AG04449 (cell line): ENCODE measurements around the gene RPN2.

Experiments
- CTCF ChIA-PET: fragments of 350-600 bp; formaldehyde crosslinking; extraction: SDS; loops from one replicate; lab custom pipeline; 2021; ENCODE audit warnings: antibody characterized with exemption; lab: Yijun Ruan, JAX
- POLR2A ChIA-PET: fragments of 400-600, 350-600 bp; formaldehyde crosslinking; extraction: SDS; loops from one replicate; lab custom pipeline; 2020; ENCODE audit warnings: antibody characterized with exemption, inconsistent platforms; lab: Yijun Ruan, JAX
- DNase-seq: peaks from one replicate; pipeline ENCODE4 v3.0.0-alpha.2; 2010; ENCODE audit warnings: low read depth, low spot score
- H3K4me3 ChIP-seq: 2 replicates; pipeline ENCODE4 v1.5.1; 2011; ENCODE audit warnings: low read depth, mild to moderate bottlenecking, control low read depth, low read length
- TF ChIP-seq, protein P1 (sequence below): IDR thresholded peaks from one replicate; pipeline ENCODE4 v1.5.1; 2011; ENCODE audit warnings: mild to moderate bottlenecking, moderate library complexity, low read length, control low read depth, inconsistent platforms; ENCODE audit not compliant: insufficient read depth; ENCODE audit errors: missing control alignments

RPN2 gene

DNA sequence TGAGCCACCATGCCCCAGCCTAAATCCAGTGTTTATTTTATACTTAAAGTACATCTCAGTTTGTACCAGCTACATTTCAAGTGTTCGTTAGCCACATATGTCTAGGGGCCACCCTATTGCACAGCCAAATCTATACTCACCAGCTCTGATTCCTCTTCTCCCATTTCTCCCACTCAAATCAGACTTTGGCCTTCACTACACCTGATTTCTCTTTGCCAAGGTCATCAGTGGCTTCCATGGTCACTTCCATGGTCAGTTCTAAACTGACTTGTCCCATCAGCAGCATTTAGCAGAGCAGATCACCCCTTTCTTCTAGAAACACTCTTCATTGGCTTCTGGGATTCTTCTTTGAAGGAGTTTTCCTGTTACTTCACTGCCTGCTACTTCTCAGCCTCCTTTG, 68.4 kb downstream of the RPN2 start:
- TF ChIP-seq, protein P1, sequence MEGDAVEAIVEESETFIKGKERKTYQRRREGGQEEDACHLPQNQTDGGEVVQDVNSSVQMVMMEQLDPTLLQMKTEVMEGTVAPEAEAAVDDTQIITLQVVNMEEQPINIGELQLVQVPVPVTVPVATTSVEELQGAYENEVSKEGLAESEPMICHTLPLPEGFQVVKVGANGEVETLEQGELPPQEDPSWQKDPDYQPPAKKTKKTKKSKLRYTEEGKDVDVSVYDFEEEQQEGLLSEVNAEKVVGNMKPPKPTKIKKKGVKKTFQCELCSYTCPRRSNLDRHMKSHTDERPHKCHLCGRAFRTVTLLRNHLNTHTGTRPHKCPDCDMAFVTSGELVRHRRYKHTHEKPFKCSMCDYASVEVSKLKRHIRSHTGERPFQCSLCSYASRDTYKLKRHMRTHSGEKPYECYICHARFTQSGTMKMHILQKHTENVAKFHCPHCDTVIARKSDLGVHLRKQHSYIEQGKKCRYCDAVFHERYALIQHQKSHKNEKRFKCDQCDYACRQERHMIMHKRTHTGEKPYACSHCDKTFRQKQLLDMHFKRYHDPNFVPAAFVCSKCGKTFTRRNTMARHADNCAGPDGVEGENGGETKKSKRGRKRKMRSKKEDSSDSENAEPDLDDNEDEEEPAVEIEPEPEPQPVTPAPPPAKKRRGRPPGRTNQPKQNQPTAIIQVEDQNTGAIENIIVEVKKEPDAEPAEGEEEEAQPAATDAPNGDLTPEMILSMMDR = no peak
- H3K4me3 ChIP-seq = no peak overlapping the region
- CTCF ChIA-PET = interaction anchor here (1.1 kb wide), 1 partner anchor 45 kb away, joined by 3 read pairs; no protein-coding TSS in a partner anchor
- POLR2A ChIA-PET = interaction anchor here (0.6 kb wide), 1 partner anchor 664 kb away, joined by 3 read pairs; no protein-coding TSS in a partner anchor
- no peak for DNase-seq

DNA sequence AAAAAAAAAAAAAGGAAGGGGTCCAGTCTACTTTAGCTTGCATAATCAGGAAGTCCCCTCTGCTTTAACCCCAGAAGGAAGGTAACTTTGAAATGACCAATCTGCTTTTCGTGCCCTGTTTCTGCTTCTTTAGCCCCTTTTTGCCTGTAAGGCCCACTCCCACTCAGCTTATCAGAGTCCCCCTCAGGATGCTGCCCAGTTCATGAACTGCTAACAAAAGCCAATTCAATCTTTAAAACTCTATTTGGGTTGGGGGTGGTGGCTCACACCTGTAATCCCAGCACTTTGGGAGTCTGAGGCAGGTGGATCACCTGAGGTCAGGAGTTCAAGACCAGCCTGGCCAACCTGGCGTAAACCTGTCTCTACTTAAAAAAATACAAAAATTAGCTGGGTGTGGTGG, 70.2 kb downstream of the RPN2 start:
- ChIA-PET POLR2A (no interaction called here), CTCF (interaction anchor here (1.1 kb wide), 2 partner anchors 54 to 136 kb away, joined by 3 to 4 read pairs; no protein-coding TSS in a partner anchor)
- H3K4me3 ChIP-seq = no peak overlapping the region
- TF ChIP-seq, protein P1 = no peak
- DNase-seq = no peak

DNA sequence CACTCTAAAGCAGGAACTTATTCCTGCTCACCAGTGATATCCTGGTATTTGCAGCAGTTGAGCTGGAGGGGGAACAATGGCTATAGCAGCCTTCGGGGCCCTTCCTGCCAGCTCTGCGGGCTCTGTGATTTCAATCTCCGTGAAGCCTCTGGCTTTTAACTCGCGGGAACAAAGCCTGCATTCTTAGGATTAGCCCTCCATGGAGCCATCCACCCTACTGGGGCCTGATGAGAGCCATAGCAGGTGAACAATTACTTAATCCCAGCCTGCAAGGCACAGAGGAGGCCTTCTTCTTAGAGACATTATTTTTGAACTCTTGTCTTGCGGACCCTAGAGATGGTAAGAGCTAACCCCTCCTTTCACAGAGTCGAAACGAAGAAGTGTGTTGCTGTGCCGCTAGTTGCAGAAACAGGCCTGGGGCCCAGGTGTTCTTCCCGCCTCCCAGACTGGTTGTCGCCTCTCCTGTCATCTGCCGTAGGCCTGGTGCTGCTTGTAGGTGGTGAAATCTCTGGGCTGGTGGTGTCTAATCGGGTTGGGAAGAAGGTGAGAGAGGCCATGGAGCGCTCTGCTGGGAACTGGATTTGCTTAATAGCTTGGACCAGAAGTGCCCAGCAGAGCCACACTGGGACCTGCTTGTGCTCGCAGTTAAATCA, 72.8 kb downstream of the RPN2 start:
- TF ChIP-seq, protein P1 = no peak
- DNase-seq = no peak
- POLR2A ChIA-PET = interaction anchor here (0.7 kb wide), 1 partner anchor 20 kb away, joined by 3 read pairs; no protein-coding TSS in a partner anchor
- CTCF ChIA-PET = interaction anchor here (0.8 to 1.8 kb wide), 5 partner anchors 13 to 283 kb away, joined by 3 to 6 read pairs (median 3); no protein-coding TSS in a partner anchor
- no peak overlapping the region for H3K4me3 ChIP-seq

DNA sequence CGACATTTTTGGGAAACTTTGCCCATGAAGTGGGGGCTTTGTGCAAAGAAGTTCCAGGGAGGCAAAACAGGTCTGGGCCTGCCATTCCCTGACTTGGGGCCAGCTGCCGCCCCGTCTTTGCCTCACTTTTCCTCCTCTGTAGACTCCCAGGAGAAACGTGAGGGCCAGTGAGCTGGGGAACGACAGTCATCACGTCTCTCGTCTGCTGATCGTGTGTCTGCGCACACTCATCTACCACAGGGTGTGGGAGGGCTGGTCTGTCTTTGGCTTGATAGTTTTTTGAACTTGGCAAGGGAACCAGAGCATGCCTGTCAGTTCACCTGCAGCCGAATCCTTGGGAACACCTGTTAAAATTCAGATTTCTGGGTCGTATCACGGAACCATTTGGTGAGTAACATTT, 74.0 kb downstream of the RPN2 start:
- H3K4me3 ChIP-seq = no peak overlapping the region
- CTCF ChIA-PET = interaction anchor here (0.9 kb wide), 1 partner anchor 17 kb away, joined by 3 read pairs; no protein-coding TSS in a partner anchor
- POLR2A ChIA-PET = no interaction called here
- TF ChIP-seq, protein P1 = no peak
- DNase-seq = no peak

DNA sequence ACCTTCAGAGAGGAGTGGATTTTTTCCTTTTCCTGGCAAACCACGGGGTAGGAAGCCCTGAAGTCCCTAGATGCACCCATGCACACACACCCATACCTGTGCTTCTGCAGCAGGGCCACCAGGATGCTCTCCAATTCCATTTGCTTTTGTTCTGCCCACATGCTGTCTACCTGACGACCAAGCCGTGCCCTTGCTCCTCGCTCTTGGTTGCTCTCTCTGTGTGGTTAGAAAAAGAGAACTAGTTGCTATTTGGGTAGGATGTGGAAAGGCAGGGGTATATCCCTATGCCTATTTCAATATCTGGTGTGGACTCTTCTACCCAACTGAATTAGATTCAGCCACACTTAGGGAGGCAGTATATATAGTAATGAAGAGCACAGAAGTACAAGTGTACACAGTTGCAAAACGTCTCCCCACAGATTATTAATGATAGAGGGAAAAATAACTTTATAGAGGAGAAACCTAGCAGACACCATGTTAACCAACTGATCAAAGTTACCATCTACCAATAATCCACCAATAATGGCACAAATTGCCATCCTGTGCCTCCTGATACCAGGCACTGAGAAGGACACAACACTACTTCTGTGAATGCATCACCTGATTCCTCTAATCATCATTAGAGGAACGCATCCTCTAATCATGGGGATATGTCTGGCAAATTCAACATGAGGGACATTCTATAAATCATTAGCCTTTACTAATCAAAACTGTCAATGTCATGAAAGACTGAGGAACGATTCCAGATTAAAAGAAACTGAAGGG, 75.2 kb downstream of the RPN2 start:
- ChIA-PET CTCF (interaction anchor here (1.0 to 3.2 kb wide), 2 partner anchors 15 to 283 kb away, joined by 3 to 21 read pairs; no protein-coding TSS in a partner anchor), POLR2A (no interaction called here)
- TF ChIP-seq, protein P1 = no peak
- DNase-seq = no peak
- H3K4me3 ChIP-seq = no peak overlapping the region

DNA sequence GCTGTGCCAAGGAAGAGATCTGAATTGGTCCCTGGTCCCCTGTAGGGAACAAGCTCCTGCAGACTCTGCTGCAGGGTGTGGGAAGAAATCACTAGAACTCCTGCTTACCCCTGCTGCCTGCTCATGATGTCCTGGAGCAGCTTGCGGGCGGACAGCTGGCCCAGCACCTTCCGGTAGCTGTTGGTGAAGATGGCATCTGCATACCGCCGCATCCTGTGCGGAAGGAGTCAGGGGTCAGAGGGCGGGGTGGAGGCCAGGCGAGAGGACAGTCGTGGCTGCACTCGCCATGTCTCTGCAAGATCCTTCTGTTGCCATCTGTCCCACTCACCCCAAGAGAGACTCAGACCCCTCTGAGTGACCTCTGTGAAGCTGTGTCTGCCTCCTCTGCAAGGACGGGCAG, 77.2 kb downstream of the RPN2 start:
- TF ChIP-seq, protein P1 = no peak
- no peak for DNase-seq
- POLR2A ChIA-PET = no interaction called here
- CTCF ChIA-PET = interaction anchor here (1.4 to 3.2 kb wide), 2 partner anchors 13 to 279 kb away, joined by 3 to 21 read pairs; no protein-coding TSS in a partner anchor
- H3K4me3 ChIP-seq = no peak overlapping the region
